Astrocyte of the hippocampus (primary cell): ENCODE results near the gene MTHFS.

ENCODE experiments used
- DNase-seq: peaks from one replicate; pipeline ENCODE4 v3.0.0; 2011; ENCODE audit warnings: low read depth, low spot score

The MTHFS gene

GRCh38 chr15:79875213-79875612, 21.6 kb downstream of the MTHFS start:
- DNase-seq = no peak

GRCh38 chr15:79874242-79874641, 22.6 kb downstream of the MTHFS start:
- DNase-seq = peak; percentile 59

- peak; percentile 63 for DNase-seq
Observed at GRCh38 chr15:79872358-79873017, 24.3 kb downstream of the MTHFS start.

DNA sequence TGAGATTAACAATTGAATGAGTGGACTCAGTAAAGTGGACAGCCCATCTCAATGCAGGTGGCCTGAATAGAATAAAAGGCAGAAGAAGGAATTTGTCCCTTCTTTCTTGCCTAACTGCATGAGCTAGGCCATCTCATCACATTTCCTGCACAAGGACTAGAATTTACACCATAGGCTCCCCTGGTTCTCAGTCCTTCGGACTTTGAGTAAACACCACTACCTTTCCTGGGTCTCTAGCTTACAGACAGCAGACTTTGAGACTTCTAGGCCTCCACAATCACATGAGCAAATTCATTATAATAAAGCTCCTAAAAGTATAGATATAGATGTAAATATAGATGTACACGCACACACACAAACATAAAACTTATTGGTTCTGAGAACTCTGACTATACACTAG, 28.3 kb downstream of the MTHFS start:
- no peak for DNase-seq

DNA sequence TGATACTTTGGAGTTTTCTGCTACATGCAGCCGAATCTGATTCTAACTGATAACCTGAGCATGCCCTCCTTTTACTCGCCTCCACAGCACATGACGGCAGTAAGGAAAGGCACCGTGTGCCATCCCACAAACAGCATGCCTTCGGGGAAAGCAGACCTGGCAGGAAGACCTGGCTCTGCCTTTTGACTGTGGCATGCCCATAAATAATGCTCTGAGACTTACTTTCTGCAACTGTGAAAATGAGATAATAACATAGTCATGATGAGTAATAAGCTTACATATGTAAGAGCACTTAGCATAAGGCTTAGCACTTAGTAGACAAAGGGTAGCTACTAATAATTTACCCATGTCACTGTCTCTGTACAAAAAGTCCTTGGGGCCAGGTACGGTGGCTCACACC, 32.9 kb downstream of the MTHFS start:
- no peak for DNase-seq

DNA sequence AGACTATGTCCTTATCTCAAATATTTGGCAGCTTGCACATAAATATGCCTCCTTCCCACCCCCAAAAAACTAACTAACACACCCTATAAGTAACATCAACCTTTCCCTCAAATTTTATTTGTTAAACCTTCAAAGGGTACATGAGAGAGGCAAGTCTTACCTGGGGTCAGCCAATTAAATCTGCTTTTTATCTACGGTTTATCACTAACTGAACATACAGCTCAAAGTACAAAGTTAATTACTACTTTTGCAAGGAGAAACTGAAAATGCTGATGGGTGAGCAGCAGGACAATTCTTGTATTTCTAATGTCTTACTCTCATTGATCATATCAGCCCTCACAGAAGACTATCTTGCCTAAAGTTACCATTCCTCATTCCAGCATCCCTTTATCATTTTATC, 34.6 kb downstream of the MTHFS start:
- DNase-seq = no peak

GRCh38 chr15:79860661-79861060, 36.2 kb downstream of the MTHFS start:
- DNase-seq = no peak

GRCh38 chr15:79858469-79858868, 38.3 kb downstream of the MTHFS start:
- no peak for DNase-seq

DNA sequence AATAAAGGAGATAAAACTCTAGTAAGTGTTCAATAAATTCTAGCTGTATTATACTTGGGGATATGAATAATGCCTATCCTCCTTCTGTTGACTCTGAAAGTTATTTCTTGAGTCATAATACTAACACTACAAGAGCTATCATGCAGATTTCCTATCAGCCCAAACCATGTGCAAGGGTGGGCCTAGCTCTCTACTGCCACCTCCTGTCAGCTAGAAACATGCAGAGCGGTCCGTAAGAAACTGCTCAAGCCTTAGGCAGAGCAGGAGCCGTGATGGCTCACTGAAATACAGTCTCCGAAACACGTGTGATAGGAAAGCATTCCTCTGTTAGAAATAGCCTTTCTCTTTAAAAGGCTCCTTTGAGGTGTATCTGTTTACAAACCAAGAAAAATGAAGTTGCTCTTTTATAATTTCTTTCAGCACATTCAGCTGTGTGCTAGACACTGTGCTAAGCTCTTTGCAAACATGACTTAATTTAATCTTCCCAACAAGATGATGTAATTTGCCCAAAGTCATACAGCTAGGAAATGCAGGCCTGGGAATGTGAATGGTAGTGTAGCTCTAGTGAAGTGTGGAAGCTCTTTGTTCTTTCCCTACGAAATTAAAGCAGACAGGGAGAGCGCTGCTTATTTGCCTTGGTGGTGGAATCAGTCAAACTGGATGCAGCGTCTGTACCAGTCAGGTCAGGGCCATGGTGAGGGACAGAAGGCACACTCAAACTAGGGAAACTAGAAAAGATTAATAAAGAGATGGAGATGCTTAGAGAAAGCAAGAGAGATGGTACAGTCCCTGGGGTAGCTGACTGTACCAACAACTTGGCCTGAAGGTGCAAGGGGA, 43.1 kb downstream of the MTHFS start:
- DNase-seq = peak; percentile 91

DNA sequence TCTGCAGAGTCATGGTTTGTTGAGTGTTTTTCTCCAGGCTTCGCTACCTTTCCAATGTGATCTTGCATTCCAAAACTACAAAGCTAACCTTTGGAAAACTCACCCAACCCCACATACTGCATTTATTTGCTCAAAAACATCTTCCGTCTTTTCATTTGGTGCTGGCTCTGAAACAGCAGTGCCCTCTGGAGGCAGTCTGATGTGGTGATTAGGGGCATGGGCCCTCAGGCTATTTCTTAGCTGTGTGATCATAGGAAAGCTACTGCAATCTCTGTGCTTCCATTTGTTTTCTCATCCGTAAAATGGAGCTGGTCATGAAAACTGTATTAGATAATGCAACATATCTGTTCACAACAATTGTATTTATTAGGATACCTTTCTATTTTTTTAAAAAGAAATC, 47.0 kb downstream of the MTHFS start:
- DNase-seq = peak; percentile 63

GRCh38 chr15:79846539-79846938, 50.3 kb downstream of the MTHFS start:
- no peak for DNase-seq

DNA sequence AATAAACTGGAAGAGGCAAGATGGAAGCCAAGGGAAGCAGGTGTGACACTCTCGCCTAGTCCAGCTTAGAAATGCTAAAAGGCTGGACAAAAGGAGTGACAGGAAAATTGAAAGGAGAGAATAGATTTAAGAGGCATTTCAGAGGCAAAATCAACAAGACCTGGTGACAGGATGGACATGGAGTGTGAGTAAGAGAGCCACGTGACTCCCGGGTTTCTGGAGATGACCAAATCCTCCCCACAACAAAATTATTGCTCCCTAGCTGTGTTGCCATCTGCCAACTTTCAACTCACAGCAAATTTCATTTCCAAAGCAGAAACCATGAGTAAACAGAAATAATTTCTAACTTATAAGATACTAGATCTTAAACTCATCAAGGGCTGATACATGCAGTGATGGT, 52.6 kb downstream of the MTHFS start:
- no peak for DNase-seq

GRCh38 chr15:79837846-79838245, 59.0 kb downstream of the MTHFS start:
- no peak for DNase-seq

DNA sequence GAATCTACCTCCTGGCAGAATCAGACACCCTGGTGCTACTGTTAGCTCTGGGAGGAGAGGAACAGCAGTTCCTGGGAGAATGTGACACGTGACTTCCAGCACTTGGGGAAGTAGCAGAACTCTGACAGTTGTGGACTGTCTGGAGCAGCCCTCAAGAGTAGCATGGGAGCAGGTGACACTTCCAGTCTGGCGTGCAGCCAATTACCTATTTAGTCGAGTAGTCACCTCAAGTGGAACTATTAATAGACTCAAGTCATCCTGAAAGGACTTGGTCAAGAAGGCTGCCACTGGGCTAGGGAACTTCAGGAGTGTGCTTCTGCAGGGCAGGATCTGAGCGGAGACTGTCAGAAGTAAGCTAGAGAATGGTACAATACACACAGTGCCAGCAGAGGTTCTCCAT, 62.3 kb downstream of the MTHFS start:
- DNase-seq = no peak

DNA sequence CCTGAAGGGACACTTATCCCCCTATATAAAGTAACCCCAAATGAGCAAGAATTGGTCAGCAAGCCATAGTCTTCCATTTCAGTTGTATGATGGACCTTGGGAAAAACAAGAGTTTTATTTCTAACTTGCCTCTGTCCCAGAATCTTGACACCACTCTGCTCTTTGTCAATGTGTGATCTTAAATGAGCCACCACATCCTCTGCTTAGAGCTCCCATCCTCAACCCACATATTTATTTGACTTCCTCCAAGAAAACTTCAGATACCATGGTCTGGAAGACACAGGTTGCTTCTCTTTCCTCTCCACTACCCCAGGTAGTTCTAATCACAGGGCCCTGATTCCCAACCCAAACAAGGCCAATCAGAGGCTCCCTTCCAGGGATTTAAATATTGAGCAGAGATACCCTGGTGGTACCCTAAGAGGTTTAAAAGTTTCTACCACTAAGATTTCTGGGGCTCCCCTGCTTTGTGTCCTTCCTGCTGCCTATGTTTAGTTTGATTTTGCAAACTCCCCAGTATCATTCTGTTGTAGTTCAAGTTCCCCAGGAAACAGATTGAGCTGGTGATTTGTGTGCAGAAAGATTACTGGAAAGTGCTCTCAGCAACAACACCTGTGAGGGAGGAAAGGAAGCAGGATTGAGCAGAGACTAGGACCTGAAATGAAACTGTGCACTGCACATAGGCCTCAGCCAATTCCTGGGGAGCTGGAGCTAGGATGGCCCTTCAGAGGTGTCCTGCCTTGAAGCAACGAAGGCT, 64.3 kb downstream of the MTHFS start:
- DNase-seq = no peak

DNA sequence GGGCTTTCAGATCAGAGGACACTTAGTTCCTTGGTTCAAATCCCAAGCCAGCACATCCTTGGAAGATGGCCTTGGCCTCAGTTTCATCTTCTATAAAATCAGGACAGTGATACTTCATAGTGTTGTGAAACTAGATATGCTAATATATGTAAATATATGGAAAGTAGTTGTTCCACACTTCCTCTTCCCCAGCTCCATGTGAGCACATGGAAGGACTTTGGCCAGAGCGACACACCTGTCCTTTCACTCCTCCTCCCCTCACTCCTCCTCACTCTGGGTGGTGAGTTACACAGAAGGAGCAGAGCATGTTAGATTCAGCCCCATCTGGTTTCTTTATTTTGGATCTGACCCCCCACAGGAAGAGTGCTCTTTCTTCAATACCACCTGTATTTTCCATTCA, 65.2 kb downstream of the MTHFS start:
- DNase-seq = no peak

DNA sequence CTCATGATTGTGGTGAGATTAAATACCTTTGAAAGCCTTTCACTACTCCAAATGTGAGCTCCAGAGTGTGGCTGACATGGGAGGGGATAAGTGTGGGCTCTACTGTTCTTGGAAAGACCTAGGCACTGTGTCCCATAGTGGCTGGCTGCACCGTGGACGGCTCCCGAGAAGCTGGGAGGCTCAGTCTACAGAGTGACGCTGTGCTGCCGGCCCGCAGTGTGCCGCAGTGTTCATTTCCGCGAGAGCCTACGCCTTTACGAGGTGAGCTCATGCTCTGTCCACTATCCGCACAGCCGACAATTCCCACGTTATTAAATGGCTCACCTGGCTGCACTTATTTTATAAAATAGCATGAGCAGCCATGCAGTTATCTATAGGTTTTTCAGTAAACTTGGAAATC, 66.9 kb downstream of the MTHFS start:
- no peak for DNase-seq

DNA sequence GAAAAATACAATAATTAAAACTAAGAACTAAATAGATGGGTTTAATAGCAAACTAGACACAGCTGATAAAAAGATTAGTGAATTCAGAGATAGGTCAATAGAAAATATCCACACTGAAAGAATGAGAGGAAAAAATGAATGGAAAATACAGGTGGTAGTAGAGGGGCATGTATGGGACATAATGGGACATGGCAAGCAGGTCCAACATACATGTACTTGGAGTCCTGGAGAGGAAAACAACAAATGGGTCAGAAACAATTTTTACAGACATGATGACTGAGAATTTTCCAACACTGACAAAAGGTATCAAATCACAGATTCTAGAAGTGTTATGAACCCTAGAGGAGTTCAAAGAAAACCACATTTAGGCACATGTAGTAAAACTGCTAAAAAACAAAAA, 68.4 kb downstream of the MTHFS start:
- no peak for DNase-seq

DNA sequence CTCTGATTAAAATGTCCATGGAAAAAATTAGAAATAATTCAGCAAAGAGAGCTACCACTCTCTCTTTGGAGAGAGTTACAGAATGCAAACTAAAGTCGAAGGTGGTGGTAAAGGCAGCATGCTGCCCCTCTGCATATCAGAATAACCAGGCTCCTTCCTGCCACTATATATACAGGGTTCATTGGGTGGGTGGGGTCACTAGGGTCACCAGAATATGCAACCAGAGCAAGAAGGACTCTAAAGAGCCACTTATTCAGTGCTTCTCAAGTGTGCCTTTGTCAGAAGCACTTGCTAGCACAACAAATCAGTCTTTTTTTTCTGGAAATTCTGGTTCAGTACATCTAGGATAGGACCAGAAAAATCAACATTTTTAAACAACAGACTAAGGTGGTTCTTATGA, 70.0 kb downstream of the MTHFS start:
- DNase-seq = no peak

DNA sequence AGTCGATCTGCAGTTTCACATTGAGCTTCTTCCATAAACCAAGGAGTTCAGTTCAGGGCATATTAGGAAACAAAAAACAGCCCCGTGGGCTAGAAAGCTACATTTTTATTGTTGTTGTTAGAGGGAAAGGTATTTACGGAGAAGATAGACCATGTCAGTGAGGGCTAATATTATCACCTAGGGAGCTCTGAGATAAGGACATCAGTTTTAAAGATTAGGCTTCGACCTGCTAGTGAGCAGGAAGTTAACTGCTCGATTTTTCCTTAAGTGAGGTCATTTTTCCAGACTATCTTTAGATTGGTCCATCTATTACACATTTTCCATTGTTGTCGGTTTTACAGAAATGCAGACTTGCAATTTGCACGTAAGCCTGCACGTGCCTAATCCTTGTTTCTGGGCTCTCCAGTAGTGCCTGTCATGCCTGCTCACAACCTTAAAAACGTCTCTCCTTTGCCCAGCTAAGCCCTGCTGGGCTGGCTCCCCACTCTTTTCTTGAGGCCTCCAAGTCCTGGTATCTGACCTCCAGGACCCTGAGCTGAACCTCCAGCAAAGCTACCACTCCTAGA, 72.6 kb downstream of the MTHFS start:
- no peak for DNase-seq

- no peak for DNase-seq
Observed at GRCh38 chr15:79820820-79821219, 76.0 kb downstream of the MTHFS start.

GRCh38 chr15:79820176-79820575, 76.6 kb downstream of the MTHFS start:
- no peak for DNase-seq
